Measurements from ENCODE around the gene MMEL1. TPM values are rescaled to one million over a fixed set of nuclear protein-coding genes. Genes with fewer than 3 reads are reported as not detected.
"Not testable (repeated sequence)": the region's sequence is repeated elsewhere in the genome, so short reads cannot be mapped to it uniquely, and the experiment has no call there.

MMEL1 gene
- polyA plus RNA-seq (ENCODE audit: insufficient read length in 10 of 10) = under 1 TPM; 0.13 to 0.81 (median 0.49) TPM
- long read RNA-seq, donor 1 = 0 reads
- long read RNA-seq, donor 2 = 0 reads
- long read RNA-seq, donor 3 = 0 reads
- long read RNA-seq, donor 4 = 0 reads
- long read RNA-seq, donor 5 = 0 reads
- long read RNA-seq, donor 6 = 0 reads
- long read RNA-seq, donor 7 = 0 reads
- long read RNA-seq, donor 8 = 0 reads
- long read RNA-seq, donor 9 = 0 reads

GRCh38 chr1:2632561-2633361, at the start of gene MMEL1:
Gene MMEL1, minus strand, starts transcription at chr1:2633016. Its CDS starts 3,532 bp downstream, at chr1:2629484.
- DNase-seq = no peak

GRCh38 chr1:2676726-2677125, 43.9 kb upstream of the MMEL1 start:
- not testable (repeated sequence) for DNase-seq

GRCh38 chr1:2671656-2672055, 38.8 kb upstream of the MMEL1 start:
- not testable (repeated sequence) for DNase-seq

GRCh38 chr1:2659806-2660205, 27.0 kb upstream of the MMEL1 start:
- DNase-seq = not testable (repeated sequence)

- DNase-seq = not testable (repeated sequence)
Observed at GRCh38 chr1:2657909-2658308, 25.1 kb upstream of the MMEL1 start.

GRCh38 chr1:2657124-2657523, 24.3 kb upstream of the MMEL1 start:
- not testable (repeated sequence) for DNase-seq

GRCh38 chr1:2655598-2656434, 23.0 kb upstream of the MMEL1 start:
- DNase-seq = not testable (repeated sequence)

GRCh38 chr1:2654443-2654948, 21.7 kb upstream of the MMEL1 start:
- DNase-seq = not testable (repeated sequence)

GRCh38 chr1:2653741-2654442, 21.1 kb upstream of the MMEL1 start:
- not testable (repeated sequence) for DNase-seq

GRCh38 chr1:2652926-2653571, 20.2 kb upstream of the MMEL1 start:
- DNase-seq = not testable (repeated sequence)

GRCh38 chr1:2652152-2652925, 19.5 kb upstream of the MMEL1 start:
- not testable (repeated sequence) for DNase-seq

- no peak for DNase-seq
Observed at GRCh38 chr1:2650967-2651645, 18.3 kb upstream of the MMEL1 start.

- no peak for DNase-seq
Observed at GRCh38 chr1:2646837-2647236, 14.0 kb upstream of the MMEL1 start.

- no peak for DNase-seq
Observed at GRCh38 chr1:2645776-2646175, 13.0 kb upstream of the MMEL1 start.

GRCh38 chr1:2645143-2645542, 12.3 kb upstream of the MMEL1 start:
- no peak for DNase-seq

- no peak for DNase-seq
Observed at GRCh38 chr1:2644591-2645101, 11.8 kb upstream of the MMEL1 start.

- no peak for DNase-seq
Observed at GRCh38 chr1:2644171-2644570, 11.4 kb upstream of the MMEL1 start.

GRCh38 chr1:2643414-2644077, 10.7 kb upstream of the MMEL1 start:
- DNase-seq = no peak

Data from muscle of back (tissue), 13 donors.